ENCODE results near the gene TMEM150C.
"Not testable (repeated sequence)": the region's sequence is repeated elsewhere in the genome, so short reads cannot be mapped to it uniquely, and the experiment has no call there.

TMEM150C gene

DNA sequence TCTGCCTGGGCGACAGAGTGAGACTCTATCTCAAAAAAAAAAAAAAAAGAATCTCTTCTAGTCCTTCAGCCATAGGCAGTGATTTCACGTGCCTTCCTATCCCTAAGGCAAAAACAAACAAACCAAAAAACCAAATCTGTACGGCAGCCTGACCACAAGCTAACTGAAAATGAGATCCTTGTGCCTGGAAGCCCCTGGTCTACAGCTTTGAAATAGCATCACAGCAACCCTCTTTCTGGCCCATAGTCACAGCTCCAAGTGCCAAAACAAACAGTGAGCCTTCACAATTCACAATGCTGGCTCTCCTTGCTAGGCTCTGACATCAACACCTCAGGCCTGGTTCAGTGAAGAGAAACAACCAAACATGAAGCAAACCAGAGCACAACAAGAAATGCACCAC, 46.1 kb downstream of the TMEM150C start:
- no peak for DNase-seq (ENCODE audit: low read depth in 2 of 2)

DNA sequence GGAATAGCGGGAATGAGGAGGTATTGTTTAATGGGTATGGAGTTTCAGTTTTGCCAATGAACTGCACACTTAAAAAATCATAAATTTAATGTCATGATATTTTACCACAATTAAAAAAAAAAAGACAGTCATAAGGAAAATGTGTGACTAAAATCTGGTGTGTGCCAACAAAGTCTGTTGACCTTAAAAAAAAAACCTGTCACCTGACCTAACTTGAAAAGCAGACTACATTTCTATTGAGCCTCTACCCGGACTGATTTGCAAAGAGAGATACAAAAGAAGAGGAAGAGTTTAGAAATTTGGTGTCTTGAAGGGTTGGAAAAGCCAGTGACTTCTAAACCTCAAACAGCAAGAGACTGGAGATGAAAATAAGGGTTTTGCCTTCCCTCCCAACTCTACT, 48.4 kb downstream of the TMEM150C start:
- DNase-seq (ENCODE audit: low read depth in 2 of 2), result no peak

DNA sequence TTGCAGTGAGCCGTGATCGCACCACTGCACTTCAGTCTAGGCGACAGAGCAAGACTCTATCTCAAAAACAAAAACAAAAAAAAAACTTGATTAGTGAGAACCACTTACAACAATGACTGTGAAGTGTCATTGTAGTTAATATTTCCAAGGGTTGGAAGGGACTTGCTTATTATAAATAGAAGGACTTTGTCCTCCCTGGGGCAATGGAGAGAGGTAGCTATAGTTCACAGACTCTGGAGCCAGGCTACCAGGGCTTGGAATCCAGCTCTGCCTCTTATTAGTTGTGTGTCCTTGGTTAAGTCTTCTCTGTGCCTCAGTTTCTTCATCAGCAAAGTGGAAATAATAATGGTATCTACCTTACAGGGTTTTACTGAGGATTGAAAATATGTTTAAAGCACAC, 51.6 kb downstream of the TMEM150C start:
- no peak for DNase-seq (ENCODE audit: low read depth in 2 of 2)

DNA sequence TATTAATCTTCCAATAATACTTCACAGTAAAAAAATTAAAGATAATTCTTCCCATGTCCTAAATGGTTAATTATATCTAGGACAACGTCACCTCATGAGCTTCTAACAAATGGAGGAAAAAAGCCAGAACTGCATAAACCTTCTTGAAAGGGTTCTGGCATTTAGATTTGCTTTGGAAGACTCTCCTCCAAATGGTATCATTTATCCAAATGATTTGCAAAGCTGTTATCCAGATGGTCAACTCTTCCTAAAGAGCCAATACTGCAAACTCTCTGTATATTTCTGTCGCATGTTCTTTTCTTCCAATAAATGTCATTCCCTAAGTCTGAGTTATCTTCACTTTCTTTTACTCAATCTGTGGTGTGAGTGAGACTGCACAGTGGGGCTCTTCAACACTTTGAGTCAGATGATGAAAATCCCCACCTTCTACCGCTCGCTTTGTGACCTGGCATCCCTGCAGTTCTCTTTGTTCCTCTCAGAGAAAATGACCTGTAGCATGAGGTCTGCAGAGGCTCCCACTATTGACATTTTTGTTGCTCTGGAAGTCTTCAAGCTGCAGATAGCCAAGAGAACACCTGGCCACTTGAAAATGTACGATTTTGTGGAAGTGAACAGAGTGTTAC, 52.9 kb downstream of the TMEM150C start:
- no peak for DNase-seq (ENCODE audit: low read depth in 2 of 2)

DNA sequence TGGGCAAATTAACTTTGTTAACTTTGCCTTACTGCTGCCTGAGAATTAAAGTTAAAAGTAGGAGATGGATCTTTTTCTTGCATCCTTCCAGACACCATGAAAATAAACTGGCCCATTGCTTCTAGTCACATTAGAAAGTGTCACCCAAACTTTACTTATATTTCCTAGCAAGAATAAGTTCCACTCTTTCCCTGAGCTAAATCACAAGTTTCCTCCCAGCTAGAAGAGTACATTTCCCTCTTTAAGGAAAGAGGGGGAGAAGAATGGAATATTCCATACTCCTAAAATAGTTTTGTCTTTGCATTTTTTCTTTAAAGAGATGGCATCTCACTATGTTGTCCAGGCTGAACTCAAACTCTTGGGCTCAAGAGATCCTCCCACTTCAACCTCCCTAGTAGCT, 53.8 kb downstream of the TMEM150C start:
- DNase-seq (ENCODE audit: low read depth in 2 of 2), result no peak

DNA sequence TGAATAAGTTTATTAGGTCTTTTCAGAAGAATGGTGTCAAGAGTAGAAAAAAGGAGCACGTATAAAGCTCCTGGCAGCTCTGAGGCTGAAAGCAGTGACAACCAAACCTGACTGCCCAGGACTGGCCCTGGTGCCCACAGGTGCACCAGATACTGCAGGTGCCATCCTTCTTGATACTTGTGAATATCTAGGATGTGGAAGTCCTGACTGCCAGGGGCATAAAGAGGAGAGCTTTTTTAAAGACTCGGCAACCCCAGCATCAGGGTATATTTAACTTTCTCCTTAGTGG, 60.7 kb downstream of the TMEM150C start:
- DNase-seq (ENCODE audit: low read depth in 2 of 2), result no peak

DNA sequence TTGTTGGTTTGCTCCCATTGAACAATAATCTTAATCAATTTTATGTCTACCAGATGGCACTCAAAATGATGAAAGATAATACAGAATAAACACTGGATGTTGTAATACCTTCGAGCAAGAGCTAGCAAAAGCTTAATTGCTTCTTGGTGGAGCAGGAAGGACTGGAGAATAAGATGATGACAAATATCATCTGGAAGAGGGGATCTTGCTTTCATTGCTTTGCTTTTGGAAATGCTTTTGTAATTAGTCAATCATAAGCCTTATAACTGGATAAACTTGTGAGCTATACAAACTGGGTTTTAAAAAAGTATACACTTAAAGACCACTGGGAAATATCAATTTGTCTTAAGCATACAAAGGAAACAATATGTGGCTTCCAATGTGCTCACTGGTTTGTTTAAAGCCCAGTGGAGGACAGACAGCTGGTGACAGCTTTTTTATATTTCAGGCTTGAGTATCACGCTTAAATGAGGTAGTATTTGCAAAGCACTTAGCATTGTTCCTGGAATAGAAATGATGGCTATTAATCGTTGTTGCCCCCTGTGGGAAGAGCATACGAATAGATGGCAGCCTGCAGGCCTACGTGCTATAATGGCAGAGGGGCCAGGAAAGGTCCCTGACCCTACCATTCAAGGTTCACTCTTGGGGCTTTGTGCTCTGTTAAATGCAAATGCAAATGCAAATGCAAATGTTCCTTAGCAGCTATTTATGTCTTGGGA, 61.2 kb downstream of the TMEM150C start:
- DNase-seq (ENCODE audit: low read depth in 2 of 2), result no peak

DNA sequence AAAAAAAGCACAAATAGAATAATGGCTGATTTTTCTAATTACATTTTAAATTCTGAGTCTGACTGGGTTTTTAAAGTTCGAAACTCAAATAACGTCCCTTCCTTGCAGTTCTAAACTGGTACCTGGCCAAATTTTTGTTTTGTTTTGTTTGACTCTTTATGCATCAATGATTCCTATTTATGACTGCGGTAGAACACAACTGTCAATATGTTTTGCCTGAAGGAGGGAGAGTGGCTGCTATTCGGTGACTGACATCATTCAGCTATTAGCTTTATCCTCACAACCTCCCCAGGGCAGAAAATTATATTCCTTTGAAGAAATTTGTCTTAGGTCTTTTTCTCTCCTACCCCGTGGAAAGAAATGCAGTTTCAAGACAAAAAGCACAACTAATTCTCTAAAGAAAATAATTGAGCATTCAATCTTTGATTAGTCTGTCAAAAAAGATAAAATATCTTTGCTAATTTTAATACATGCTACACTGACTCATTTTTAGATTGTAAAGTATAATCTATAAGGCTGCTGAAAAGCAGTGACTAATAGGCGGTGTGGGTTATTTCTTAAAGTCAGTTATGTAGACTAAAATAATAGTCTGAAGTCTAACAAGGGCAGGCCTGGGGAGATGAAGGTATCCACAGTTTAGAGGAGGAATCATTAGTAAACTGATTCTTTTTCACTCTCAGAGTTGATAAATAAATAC, 61.9 kb downstream of the TMEM150C start:
- DNase-seq (ENCODE audit: low read depth in 2 of 2), result no peak

DNA sequence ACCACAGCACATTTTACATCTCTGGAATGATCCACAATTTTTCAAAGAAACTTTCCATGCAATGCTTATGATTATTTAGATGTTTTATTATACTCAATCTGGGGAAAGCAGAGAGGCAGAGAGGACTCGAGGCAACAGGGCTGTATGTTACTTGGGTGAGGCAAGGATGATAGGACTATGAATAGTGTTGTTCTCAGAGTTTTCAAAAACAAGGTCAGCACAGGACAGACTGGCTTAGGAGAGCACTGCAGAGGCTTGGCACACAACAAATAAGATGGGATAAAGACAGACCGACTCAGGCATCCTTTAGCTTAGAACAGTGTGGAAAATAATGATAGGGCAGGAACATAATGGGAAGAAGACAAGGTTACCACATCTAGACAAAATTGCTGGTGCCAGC, 65.4 kb downstream of the TMEM150C start:
- DNase-seq (ENCODE audit: low read depth in 2 of 2), result no peak

DNA sequence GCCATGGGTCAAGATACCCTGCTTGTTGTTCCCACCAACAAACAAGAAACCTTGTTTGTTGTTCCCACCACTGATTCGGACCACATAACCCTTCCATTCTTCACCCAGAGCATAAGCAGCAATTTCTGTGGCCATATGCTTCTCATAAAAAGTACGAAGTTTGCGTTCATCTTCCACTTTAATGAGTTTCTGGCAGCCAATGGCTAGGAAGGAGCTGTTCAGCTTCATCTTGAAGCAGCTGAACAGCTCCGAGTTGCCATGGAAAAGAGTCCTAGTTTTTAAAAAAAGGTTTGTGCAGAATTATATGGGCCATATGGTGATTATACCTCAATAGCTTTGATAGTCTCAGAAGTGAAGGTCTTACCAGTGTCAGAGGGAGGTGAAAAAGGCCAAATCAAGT, 66.1 kb downstream of the TMEM150C start:
- no peak for DNase-seq (ENCODE audit: low read depth in 2 of 2)

DNA sequence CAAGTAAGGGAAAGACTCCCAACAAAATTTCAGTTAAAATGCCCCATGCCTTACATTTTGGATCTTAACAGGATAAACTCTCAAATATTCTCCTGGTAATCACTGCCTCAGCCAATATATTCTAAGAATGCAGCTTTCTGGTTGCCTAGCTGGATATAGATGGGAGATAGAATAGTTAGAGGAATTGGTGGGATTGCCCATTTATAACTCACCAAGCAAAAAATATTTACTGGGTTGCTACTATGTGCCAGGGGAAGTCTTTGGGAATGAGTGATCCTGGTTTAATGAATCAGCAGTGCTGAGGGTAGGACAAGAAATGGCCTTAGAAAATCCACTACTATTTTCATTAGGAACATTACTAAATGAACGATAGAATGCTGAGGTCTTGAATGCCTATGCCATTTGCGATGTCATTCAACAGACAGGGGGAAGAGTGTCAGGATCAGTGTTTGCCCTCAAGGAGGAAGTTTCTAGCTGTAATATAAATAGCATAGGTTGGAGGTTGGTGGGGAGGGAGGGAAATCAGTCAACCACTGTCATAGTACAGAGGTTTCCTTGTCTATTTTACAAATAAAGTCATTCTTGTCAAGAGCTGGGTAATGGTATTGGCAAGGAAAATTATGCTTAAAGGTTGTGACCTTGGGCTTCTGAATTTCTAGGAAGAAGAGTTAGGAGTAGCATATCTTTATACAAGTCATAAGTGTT, 67.9 kb downstream of the TMEM150C start:
- DNase-seq (ENCODE audit: low read depth in 2 of 2), result no peak

DNA sequence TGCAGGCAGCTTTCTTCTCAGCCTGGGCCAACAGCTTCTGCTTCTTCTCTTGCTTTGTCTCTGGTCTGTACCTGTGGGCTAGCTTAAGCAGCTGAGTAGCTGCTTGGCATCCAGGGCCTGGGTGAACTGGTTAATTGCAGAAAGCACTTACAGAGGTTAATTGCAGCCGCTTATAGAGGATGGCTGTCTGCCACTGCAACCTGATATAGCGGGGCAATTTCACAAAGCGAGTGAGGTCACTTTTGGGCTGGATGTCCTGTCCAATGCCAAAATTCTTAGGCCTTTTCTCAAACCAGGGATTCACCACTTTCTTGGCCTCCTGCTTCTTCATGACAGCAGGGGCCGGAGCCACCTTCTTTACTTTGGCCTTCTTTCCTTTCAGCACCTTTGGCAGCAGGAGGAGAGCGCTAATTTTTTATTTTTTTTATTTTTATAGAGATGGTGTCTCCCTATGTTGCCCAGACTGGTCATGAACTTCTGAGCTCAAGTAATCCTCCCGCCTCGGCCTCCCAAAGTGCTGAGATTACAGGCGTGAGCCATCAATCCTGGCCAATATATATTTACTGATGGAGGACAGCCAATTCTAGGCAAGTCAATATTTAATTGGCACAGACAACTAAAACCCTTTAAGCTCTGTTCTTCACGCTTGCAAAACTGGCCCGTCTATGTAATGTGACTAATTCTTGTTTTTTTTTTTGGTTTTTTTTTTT, 70.4 kb downstream of the TMEM150C start:
- no peak for DNase-seq (ENCODE audit: low read depth in 2 of 2)

DNA sequence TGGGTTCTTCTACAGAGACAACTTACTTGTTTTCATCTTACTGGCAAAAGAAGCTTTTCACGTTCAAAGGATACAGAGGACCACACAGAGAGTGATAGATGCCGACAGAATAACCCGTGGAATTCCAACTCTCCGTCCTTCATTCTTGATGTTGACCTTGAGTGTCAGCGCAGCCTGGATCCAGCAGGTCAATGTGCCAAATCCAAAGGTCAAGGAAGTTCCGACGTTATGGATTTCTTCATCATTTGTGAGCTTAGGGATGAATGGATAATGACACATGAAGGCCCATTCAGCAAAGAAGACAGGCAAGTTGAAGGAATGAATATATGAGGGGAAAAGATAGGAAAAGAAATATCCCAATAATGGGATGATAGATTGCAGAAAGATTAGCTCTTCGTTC, 71.8 kb downstream of the TMEM150C start:
- DNase-seq (ENCODE audit: low read depth in 2 of 2), result no peak

DNA sequence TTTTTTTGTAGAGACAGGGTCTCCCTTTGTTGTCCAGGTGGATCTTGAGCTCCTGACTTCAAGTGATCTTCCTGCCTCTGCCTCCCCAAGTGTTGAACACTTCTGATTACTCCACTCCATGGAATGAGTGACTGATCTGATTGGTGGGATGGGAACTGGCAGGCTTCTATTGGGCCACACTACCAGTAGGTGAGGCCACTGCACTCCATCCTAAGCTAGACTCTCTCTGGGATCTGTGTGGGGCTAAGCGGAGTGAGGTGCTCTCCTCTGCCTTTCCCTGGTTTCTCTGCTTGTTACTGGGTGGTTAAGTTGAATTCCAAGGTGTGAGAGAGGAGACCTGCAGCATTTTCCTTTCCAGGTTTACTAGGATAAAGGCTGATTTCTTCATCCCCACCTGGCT, 72.7 kb downstream of the TMEM150C start:
- no peak for DNase-seq (ENCODE audit: low read depth in 2 of 2)

DNA sequence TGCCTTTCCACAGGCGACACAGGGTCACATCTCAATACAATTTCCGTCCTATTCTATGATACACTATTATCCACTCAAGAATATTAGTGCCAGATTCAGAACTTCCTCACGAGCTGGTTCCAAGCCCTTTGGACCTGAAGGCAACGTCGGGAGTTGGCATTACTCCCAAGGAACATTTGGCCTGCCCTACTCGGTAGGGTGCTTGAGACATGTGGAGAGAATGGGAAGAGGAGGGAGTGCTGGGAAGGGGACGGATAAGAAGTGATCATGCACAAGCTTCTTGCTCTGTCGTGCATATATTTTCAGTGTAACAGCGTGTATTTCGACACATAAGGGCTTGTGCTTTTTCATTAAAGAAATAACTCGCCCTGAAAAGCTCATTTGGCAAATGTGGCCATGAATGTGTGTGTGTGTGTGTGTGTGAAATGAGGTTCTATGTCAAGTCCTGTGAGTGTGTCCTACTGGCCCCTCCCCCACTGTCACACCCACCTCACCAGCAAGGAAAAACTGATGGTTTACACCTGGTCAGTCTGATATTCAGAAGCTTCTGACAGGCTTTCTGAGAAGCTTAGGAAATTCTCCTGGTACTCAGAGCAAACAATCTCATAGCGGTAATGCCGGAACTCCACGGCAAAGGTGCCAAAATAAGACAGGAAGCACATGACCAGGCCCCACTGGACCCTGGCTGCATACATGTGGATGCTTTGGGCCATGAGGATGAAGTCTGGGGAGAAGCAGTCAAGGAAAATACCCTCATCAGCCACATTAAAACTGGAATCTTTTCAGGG, 76.6 kb downstream of the TMEM150C start:
- no peak for DNase-seq (ENCODE audit: low read depth in 2 of 2)

DNA sequence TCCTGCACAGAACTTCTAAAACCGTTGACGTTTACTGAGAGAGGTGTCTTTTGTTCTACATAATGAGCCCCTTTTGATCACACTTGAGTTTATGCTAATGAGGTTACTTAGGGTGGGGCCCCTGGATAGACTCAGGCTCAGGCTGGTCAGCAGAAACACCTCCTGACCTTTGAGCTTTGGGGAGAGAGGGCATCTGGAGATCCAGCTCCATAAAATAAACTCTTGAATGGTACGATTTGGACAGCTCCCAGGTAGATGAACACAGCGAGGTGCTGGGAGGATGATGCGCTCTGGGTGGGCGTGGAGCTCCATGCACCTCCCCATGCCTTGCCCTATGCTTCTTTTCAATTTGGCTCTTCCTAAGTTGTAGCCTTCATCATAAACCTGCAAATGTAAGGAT, 79.4 kb downstream of the TMEM150C start:
- no peak for DNase-seq (ENCODE audit: low read depth in 2 of 2)

DNA sequence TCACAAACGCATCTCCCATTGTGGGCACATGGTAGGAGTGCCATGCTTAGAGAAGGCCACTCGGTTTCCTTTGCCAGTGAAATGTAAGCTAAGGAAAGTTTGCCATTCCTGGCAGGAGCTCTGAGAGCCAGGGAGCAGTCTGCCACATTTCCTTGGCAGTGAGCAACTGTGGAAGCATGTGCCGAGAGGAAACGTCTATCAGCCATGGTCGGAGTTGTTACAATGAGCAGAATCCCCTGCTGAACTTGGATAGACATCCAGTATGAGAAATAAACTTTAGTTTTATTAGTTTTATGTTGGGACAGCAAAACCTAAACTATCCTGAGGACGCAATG, 80.3 kb downstream of the TMEM150C start:
- DNase-seq (ENCODE audit: low read depth in 2 of 2), result no peak

DNA sequence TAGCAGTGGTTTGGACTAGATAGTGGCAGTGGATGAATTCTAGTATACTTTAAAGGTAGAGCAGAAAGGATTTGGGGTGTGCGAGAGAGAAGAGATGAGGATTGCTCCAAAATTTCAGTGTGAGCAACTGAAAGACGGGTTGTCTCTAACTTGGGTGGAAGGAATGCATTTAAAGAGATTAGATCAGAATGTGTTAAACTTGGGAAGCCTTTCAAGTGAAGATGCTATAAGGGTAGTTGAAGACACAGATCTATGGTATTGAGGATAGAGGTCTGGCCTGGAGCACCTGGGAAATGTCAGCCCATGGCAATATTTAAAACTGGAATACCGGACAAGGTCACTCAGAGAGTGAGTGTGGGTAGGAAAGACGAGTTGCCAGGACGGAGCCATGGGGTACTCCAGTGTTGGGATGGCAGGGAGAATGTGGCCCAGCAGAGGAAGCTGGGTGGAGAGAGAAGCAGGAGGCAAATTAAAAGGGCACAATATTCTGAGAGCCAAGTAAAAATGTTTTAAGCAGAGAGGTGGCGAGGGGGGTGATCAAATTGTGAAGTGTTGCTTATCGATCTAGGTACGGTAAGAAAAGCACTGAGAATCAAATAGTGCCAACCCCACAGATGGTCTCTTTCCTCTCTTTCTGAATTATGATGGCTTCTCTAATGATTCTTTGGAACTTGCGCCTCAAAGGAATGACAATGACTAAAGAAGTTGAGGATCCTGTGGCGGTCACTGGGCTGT, 80.8 kb downstream of the TMEM150C start:
- DNase-seq (ENCODE audit: low read depth in 2 of 2), result no peak

DNA sequence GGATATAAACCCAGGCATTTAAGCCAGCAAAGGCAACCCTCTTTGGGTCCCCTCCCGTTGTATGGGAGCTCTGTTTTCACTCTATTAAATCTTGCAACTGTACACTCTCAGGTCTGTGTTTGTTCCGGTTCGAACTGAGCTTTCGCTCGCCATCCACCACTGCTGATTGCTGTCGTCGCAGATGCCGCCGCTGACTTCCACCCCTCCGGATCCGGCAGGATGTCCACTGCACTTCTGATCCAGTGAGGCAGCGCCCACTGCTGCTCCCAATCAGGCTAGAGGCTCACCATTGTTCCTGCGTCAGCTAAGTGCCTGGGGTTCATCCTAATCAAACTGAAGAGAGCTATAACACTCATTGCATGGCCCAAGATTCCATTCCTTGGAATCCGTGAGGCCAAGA, 82.2 kb downstream of the TMEM150C start:
- DNase-seq (ENCODE audit: low read depth in 2 of 2), result no peak

DNA sequence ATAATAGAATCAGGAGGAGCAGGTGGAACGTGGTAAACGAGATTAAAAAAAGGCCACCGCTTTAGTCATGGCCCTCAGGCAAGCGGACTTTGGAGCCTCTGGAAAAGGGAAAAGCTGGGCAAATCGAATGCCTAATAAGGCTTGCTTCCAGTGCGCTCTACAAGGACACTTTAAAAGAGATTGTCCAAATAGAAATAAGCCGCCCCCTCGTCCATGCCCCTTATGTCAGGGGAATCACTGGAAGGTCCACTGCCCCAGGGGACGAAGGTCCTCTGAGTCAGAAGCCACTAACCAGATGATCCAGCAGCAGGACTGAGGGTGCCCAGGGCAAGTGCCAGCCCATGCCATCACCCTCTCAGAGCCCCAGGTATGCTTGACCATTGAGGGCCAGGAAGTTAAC, 84.3 kb downstream of the TMEM150C start:
- DNase-seq (ENCODE audit: low read depth in 2 of 2), result not testable (repeated sequence)

DNA sequence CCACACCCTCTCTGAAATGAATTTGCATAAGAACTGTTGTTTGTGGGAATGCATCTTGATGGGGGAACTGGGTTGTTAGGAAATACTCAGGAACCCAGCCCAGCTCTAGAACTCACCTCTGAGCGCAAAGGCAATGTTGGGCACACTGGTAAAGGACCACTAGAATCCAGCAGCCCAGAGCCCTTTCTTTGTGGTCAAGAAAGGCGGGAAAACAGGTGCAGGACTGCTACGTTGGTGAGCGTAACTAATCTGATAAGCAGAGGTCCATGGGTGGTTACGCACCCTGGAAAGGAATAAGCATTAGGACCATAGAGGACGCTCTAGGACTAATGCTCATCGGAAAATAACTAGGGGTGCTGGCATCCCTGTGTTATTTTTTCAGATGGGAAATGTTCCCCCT, 85.9 kb downstream of the TMEM150C start:
- DNase-seq (ENCODE audit: low read depth in 2 of 2), result not testable (repeated sequence)

Measured in activated CD4-positive, alpha-beta T cell treated with anti-CD3 and anti-CD28 coated beads for 24 hours (primary cell).